RWPE1 (cell line): Measurements from ENCODE around the gene SLC27A6.

Experiments
- CTCF ChIA-PET: fragments of 350-600 bp; sonication (Branson Sonifier 250); formaldehyde crosslinking; extraction: SDS; loops from one replicate; lab custom pipeline; 2021; lab: Yijun Ruan, JAX
- POLR2A ChIA-PET: fragments of 400-600 bp; formaldehyde crosslinking; extraction: SDS; loops from one replicate; lab custom pipeline; 2020; ENCODE audit warnings: antibody characterized with exemption; ENCODE audit not compliant: low non-redundant PET; lab: Yijun Ruan, JAX
- DNase-seq: peaks from one replicate; pipeline ENCODE4 v3.0.0; 2012; ENCODE audit warnings: low spot score
- H3K27ac ChIP-seq: fragments of 450-650 bp; 2 replicates; pipeline ENCODE4 v1.5.1; 2017
- TF ChIP-seq, protein P1 (sequence below): fragments of 450-650 bp; conservative IDR thresholded peaks from 2 replicates; pipeline ENCODE4 v1.5.1; 2017; ENCODE audit warnings: low read depth, mild to moderate bottlenecking

The SLC27A6 gene

DNA sequence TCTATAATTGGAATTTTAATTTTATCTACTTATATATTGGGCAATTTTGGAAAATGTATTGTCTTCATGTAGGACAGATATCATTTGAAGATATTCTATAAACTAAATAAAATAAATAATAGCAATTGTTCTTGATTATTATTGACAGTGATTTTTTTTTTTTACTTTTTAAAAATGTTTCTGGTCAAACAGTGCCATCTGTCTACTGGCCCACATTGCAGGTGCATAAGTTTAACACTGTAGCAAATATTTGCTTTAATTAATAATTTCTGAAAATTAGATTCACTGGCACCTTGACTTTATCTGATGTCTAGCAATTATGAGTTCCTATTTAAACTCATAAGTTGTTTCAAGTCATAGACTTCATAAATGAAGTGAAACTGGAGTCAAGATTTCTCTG, 88.2 kb downstream of the SLC27A6 start:
- TF ChIP-seq, protein P1, sequence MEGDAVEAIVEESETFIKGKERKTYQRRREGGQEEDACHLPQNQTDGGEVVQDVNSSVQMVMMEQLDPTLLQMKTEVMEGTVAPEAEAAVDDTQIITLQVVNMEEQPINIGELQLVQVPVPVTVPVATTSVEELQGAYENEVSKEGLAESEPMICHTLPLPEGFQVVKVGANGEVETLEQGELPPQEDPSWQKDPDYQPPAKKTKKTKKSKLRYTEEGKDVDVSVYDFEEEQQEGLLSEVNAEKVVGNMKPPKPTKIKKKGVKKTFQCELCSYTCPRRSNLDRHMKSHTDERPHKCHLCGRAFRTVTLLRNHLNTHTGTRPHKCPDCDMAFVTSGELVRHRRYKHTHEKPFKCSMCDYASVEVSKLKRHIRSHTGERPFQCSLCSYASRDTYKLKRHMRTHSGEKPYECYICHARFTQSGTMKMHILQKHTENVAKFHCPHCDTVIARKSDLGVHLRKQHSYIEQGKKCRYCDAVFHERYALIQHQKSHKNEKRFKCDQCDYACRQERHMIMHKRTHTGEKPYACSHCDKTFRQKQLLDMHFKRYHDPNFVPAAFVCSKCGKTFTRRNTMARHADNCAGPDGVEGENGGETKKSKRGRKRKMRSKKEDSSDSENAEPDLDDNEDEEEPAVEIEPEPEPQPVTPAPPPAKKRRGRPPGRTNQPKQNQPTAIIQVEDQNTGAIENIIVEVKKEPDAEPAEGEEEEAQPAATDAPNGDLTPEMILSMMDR = no peak
- POLR2A ChIA-PET = no interaction called here

DNA sequence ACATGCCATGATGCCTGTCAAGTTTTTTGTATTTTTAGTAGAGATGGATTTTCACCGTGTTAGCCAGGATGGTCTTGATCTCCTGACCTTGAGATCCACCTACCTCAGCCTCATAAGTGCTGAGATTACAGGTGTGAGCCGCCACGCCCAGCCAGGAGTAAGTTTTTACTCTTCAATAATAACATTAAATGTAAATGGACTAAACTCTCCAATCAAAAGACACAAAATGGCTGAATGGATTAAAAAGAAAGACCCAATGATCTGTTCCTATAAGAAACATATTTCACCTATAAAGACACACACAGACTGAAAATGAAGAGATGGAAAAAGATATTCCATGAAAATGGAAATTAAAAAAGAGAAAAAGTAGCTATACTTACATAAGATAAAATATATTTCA, 92.0 kb downstream of the SLC27A6 start:
- TF ChIP-seq, protein P1 = no peak
- CTCF ChIA-PET = no interaction called here
- no peak for DNase-seq
- no peak overlapping the region for H3K27ac ChIP-seq
- POLR2A ChIA-PET = no interaction called here

More for the DNA sequence above, 88.2 kb downstream of the SLC27A6 start:
- no peak for DNase-seq
- H3K27ac ChIP-seq = no peak overlapping the region
- CTCF ChIA-PET = interaction anchor here (0.6 kb wide), 2 partner anchors 891 to 1187 kb away, joined by 4 to 5 read pairs; no protein-coding TSS in a partner anchor

DNA sequence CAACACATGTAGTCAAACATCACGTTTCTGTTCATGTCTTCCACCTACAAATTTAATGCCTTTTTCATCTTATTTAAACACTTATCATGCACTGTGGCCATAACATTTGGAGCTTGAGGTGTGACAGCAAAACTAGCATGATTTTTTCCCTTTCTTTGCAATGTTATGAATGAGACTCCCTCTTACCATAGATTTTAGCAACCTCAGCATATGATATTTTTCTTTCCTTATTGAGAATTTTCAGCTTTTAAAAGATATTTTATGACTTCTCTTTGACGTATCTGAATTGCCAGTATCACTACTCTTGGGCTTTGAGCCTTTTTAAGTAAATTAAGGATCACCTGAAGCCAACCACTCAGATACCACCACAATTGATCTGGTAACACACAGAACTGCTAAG, 96.6 kb downstream of the SLC27A6 start:
- DNase-seq = no peak
- TF ChIP-seq, protein P1 = no peak
- ChIA-PET CTCF (no interaction called here), POLR2A (no interaction called here)
- H3K27ac ChIP-seq = no peak overlapping the region

GRCh38 chr5:129063483-129064113, 98.3 kb downstream of the SLC27A6 start:
- no peak for DNase-seq
- H3K27ac ChIP-seq = no peak overlapping the region
- ChIA-PET CTCF (interaction anchor here (0.7 kb wide), 2 partner anchors 26 to 52 kb away, joined by 3 read pairs; no protein-coding TSS in a partner anchor), POLR2A (no interaction called here)
- TF ChIP-seq, protein P1 = no peak

DNA sequence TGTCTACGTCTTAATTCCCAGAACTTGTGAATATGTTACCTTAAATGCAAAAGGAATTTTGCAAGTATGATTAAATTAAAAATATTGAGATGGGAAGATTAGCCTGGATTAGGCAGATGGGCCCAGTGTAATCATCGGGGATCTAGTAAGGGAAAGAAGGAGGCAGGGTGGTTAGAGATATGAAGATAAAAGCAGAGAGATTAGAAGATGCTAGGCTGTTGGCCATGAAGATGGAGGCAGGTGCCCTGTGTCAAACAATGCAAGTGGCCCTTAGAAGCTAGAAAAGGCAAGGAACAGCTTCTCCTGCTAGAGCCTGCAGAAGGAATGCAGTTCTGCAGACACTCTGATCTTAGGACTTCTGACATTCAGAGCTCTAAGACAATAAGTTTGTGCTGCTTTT, 100.4 kb downstream of the SLC27A6 start:
- DNase-seq = no peak
- ChIA-PET POLR2A (no interaction called here), CTCF (no interaction called here)
- H3K27ac ChIP-seq = no peak overlapping the region
- TF ChIP-seq, protein P1 = no peak

- CTCF ChIA-PET = interaction anchor here (0.7 kb wide), 1 partner anchor 804 kb away, joined by 3 read pairs; no protein-coding TSS in a partner anchor
These were observed 102.5 kb downstream of the SLC27A6 start for GRCh38 chr5:129067745-129068144.

More at GRCh38 chr5:129067745-129068144, 102.5 kb downstream of the SLC27A6 start:
- TF ChIP-seq, protein P1 = no peak
- POLR2A ChIA-PET = no interaction called here
- DNase-seq = no peak
- H3K27ac ChIP-seq = no peak overlapping the region
